ENCODE measurements around the gene HRCT1.

DNA sequence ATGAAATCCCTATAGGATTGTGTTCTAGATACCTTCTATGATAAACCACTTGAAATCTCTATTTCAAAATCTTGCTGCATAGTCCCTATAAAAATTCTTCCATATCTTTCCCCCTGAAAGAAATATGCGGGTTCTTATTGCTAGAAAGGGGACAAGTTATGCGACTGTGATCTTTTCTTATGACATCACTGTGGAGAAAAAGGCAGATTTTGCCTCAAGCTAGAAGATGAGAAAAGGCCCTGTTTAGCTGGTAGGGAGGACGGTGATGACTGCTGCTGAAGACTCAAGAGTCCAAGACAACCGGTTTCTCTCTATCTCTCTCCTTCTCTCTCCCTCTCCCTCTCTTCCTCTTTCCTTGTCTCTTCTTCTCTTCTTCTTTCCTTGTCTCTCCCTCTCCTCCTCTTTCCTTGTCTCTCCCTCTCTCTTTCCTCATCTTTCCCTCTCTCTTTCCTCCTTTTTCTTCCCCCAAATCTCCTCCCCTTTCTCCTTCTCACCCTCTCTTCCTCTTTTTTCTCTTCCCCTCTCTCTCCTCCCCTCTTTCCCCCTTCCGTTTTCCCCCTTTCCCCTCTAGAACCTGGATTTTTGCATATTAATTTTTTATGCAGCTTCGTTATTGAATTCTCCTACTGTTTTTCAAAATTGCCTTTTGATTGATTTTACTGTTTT lies 46.7 kb downstream of the HRCT1 start:
- TF ChIP-seq POLR2A (IDR thresholded peaks at IDR 0.05; ENCODE audit: low read depth, low read length) (no peak), POLR2AphosphoS5 (IDR thresholded peaks at IDR 0.05; ENCODE audit: low read depth, low read length) (no peak), PAX5 (IDR thresholded peaks at IDR 0.05; ENCODE audit: insufficient read depth, low read length, severe bottlenecking) (no peak), TAF1 (IDR thresholded peaks at IDR 0.05; ENCODE audit: low read depth, low read length) (no peak), POU2F2 (IDR thresholded peaks at IDR 0.05; ENCODE audit: low read depth, low read length) (no peak), SPI1 (IDR thresholded peaks at IDR 0.05; ENCODE audit: low read depth, low read length) (no peak)

Measured in GM12891 (cell line).